ENCODE results near the gene RABGAP1.

Gene RABGAP1

DNA sequence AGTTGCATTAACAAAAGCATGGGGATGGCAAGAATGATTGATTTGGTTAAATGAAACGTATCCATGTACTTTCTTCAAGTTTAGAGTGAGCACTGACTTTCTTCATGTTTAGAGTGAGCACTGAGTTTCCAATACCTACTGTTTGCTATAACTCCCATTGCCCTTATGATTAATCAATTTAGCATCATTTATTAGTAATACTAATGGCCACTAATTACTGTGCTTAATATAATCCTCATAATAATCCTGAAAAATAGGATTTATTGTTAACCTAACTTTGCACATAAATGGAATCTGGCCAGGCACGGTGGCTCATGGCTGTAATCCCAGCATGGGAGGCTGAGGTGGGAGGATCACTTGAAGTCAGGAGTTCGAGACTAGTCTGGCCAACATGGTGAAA is 70.6 kb downstream of the RABGAP1 start:
- no peak for DNase-seq

DNA sequence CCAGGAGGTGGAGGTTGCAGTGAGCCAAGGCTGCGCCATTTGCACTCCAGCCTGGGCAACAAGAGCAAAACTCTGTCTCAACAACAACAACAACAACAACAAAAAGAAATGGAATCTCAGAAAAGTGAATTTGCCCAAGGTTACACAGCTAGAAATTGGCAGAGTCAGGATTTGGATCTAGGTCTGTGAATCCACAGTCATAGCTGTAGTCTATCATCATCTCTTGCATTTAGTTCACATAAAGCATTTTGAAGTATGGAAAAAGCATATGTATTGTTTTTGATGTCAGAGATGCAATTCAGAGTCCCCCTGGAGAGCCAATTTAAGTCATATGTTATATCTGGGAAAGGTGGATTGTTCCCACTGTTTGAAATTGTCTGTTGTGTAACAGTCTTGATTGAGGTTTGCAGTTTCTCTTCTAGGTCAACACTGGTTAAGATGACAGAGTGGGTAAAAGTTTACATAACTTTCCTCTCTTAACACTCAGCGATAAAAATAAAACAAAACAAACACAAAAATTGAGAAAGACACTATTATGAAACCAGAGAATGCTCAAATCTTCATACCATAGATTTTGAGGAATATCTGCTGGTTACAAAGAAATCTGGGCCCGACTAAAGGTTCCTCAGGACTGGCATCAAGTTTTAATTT is 71.2 kb downstream of the RABGAP1 start:
- DNase-seq: no peak

DNA sequence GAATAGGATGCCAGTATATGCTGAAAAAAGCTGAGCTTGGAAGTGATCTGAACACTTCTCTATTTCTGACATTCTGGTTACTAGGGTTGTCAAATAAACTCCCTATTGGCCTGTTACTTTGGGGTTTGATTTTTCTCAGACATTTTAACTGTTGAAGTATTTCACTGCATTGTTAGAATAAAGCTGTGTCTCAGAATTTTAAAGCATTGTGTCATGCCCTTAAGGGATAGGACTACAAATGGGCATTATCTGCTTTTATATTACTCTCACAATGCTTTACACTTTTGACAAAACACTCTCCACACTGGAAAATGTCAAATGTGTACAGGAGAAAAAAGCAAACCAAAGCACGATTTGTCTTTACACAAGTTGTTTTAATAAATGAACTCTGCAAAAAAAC is 75.8 kb downstream of the RABGAP1 start:
- DNase-seq: no peak

DNA sequence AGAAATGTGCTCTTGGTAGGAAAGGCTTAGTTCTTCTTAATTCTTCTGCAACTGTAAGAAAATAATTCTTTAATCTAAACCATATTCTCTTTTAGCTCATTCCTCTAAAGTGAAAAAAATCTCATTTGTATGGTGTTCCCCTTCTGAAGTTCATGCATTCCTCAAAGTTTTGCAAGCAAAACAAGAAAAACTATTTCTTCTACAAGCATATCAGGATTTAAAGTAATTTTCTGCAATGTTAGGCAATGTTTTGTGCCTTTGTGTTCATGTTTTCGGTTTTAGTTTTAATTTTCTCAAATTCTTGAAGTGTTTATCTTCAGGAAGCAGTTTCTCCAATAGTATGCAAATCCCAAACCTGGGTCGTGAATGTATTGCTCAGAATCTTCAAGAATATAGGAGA is 80.0 kb downstream of the RABGAP1 start:
- DNase-seq: no peak

DNA sequence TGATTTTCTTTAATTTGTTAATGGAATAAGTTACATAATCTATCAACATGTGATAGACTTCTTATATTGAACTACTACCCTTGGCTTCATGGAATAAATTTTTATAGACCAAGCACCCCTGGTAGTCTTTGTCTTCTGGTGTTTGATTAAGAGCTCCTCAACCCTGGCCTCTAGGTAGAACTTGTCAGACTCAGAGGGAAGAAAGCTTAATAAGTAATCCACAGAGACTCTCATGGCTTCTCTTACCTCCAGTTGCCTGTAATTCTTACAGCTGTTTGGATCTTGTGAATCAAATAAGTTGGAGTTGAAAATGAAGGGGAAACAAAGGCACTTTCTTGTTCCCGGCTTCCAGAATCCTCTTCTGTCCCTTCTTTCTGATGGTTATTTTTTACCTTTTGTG is 85.6 kb downstream of the RABGAP1 start:
- no peak for DNase-seq

DNA sequence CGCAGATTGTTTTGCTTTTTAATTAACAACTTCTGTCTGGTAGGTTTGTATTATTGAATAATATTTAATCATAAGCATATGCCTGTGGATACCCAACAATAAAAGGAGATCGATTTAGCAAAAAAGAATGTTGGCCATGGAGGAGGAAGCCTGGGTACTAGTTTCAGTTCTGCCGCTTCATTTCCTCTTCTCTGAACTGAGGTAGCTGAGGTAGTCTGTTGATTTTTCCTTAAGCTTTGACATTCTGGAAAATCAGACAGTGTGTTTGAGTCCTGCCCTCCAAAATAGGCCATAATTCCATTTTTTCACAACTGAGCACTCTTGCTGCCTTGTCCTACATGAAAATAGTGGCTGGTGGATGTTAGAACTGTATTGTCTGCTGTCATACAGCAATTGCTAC is 86.7 kb downstream of the RABGAP1 start:
- no peak for DNase-seq

DNA sequence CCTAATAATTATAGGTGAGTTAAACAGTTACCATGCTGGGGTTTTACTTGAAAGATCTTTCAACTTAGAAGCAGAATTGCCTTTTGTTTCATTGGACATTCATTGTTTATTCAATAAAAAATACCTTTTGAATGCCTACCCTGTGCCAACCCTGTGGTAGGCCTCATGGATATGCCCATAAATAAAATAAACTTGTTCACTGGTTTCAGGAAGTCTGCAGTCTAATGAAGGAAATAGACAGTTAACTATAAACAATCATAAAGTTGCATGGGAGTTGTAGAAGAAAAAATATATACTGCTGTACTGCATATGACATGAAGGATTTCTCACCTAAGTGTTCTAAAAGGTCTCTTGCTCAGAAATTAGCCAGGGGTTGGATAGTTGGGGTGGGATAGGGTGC is 87.3 kb downstream of the RABGAP1 start:
- DNase-seq: no peak

DNA sequence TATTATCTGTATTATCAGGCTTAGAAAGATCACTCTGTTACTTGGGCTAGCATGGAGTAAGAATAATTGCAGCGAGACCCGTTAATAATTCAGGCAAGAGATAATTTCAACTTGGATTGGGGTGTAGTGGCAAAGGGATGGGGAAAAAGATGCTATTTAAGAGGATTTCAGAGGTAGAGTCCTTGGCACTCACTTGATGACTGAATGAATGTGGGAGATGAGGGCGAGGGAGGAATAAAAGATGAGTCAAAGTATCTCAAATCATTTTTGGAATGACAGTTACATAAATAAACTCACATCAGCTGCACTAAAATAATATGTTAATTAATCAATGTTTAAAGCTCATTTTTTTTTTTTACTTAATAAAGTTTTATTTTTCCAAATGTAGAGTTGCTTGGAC is 88.2 kb downstream of the RABGAP1 start:
- DNase-seq: no peak

DNA sequence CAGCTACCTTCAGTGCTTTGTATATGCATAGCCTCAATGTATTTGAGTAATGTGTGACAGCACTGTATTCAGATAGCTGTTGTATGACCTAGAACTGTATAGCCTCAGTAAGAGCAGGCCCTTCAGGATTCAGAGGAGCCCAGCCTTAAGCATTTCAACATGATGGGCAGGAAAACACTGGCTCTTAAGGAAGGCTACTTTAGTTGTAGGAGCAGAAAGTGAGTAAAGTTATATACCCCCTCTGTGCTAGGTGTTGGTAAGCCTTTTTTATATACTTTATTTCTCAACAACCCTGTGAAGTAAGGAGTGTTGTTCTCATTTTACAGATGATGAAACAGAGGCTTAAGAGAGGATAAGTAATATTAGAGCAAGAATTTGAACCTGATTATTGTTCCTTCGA is 91.1 kb downstream of the RABGAP1 start:
- DNase-seq: no peak

DNA sequence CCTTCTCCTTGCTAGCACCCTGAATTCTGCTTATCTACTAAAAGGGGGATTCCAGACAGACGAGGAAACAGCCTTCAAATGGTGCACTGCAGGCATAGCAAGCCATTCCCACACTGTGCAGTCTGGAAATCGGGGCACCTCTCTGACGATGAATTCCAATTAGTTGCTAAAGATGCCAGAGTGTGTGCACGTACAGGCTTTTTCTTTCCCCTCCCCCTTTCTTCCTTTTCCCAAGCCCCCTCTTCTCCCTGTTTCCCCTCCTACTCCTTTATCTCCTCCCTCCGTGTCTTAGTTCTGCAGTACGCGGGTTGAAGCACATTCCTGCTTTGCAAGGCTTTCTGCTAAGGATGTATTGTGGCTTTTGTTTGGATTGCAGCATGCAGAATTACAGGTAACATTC is 92.5 kb downstream of the RABGAP1 start, which contains the start of gene GPR21:
Gene GPR21, plus strand, starts transcription at position 316 of the 400 bp plus-strand sequence. CDS start 900 bp downstream, outside the sequence.
- no peak for DNase-seq

DNA sequence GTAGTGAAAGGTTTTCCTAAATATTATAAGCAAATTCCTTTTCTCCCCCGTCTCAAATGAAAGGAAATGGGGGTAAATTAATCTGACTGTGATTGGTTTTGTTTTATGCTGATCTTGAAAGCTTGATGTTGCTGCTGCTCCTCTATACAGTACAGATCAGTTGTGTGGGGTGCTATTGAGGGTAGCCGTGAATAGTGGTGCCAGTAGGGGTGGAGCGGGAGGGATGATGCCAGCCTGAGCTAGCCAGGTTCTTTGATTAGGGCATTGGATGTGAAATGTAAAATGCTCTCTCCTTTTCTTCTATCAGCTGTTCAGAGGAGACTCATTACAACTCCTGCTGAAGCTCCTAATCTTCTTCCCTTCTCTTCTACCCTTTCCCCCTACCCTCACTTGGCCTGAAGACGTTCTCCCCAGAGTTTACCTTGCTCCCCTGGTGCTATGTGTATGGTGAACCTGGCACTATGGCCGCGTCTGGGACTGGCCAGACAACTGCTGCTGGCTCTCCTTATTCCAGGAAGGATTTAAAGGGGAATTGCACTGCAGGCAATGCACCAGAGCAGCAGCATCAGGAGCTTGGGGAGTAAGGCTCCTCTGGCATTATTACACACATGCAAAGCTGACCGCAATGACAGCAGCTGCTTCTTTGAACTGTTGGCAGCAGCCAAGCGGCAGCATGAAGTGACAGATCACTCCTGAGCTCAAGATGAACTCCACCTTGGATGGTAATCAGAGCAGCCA is 93.2 kb downstream of the RABGAP1 start:
- no peak for DNase-seq

DNA sequence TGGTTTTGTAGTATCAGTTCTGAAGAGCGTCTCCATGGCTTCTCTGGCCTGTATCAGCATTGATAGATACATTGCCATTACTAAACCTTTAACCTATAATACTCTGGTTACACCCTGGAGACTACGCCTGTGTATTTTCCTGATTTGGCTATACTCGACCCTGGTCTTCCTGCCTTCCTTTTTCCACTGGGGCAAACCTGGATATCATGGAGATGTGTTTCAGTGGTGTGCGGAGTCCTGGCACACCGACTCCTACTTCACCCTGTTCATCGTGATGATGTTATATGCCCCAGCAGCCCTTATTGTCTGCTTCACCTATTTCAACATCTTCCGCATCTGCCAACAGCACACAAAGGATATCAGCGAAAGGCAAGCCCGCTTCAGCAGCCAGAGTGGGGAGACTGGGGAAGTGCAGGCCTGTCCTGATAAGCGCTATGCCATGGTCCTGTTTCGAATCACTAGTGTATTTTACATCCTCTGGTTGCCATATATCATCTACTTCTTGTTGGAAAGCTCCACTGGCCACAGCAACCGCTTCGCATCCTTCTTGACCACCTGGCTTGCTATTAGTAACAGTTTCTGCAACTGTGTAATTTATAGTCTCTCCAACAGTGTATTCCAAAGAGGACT is 94.2 kb downstream of the RABGAP1 start:
- no peak for DNase-seq

DNA sequence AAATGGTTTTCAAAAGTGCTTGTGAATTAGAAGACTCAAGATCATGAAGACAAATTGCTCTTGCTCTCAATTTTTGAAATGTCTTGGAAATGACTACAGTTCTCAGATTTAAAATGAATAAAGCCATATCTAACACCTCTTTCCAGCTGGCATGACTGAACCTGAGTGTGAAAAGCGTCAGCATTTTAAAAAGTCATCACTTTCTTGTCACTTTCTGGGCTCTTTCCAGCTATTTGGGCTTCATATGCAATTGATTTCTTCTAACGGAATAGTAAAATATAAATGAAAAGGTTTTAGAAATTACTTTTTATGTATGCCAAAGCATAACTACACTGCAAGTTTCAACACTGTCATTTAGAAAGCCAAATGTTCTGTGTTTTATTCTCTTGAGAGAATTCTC is 95.0 kb downstream of the RABGAP1 start:
- DNase-seq: no peak

DNA sequence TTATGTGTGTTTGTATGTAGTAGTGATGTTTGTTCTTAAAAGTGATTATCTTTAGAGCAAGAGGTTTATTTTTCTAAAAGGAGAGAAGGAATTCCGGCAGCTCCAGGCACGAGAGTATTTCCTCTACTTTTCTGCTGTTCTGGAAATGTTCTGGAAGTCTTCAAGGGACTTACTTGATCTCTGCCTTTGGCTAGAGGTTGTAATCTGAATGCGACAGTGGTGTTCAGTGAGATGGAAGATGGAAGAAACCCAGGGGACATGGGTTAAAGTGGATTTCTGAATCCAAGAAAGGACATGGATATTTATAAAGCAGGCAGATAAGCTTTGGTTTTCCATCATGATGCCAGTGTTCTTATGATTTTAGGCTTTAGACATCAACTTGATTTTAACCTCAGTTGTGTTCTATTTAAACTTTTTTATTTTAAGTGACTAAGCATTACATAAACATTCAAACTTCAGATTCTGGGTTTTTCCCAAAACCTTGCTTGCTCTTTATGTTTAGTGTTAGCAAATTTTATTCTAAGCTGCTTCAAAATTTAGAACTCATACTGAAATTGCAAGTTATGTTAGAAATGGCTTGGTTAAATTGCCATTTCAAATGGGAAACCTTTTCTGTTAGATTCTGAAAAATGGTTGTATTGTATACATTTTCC is 96.2 kb downstream of the RABGAP1 start:
- no peak for DNase-seq

DNA sequence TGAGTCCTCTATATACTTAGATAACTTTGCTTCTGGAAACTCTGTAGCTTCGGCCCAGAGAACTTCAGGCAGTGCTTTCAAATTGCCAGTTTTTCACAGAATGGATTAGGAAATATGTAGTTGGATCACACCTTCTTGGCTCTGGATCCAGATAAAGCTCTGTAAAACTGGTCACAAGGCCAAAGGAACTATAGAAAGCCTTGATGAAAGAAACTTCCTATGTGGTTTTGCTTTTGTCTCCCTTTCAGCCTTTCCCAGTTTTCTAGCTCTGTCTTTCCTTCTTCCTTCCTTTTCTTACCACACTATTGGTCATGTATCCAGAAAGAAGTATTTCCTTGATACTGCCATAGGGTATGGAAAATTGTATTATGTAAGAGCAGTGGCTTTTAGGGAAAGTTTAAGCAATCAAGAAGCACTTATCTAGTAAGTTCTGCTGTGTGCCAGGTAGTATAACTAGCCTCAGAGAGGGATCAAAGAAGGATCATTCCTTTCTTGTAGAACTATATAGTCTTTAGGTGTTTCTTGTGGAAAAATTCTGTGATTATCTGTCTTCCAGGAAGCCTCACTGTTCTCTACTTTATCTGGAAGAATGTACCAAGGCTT is 98.9 kb downstream of the RABGAP1 start:
- no peak for DNase-seq

DNA sequence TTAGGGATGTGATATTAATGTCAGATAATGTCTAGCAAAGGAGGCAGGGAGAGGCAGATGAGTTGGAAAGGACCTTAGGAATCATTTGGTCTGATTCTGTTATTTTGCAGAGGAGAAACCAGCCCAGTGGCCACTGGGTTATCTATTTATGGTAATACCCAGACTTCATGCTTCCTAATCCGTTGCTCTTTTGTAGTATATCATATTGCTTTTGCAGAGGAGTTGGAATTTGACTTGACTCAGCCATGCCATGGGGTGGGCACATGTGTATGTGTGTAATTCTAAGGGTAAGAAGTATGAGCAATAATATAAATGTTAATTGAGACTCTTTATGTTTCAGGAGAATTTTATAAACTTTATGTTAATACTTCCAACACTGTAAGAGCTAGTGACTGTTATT is 100.0 kb downstream of the RABGAP1 start:
- no peak for DNase-seq

DNA sequence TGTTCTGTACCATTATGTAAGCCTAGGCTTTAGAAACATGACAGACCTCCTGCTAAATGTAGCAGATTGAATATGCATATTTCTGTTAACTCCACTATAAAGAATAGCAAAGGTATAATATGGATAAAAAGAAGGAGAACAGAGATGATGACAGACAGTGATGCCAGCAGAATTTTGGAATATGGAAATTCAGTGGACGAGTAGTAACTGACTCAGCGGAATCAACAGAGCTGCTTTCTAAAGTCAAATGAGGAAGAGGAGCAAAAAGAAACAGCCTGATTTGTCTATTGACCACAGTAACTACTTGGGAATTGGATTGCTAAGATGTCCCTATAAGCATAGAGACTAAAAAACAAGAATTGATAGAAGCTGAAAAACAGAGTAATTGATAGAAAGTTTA is 100.7 kb downstream of the RABGAP1 start:
- DNase-seq: no peak

DNA sequence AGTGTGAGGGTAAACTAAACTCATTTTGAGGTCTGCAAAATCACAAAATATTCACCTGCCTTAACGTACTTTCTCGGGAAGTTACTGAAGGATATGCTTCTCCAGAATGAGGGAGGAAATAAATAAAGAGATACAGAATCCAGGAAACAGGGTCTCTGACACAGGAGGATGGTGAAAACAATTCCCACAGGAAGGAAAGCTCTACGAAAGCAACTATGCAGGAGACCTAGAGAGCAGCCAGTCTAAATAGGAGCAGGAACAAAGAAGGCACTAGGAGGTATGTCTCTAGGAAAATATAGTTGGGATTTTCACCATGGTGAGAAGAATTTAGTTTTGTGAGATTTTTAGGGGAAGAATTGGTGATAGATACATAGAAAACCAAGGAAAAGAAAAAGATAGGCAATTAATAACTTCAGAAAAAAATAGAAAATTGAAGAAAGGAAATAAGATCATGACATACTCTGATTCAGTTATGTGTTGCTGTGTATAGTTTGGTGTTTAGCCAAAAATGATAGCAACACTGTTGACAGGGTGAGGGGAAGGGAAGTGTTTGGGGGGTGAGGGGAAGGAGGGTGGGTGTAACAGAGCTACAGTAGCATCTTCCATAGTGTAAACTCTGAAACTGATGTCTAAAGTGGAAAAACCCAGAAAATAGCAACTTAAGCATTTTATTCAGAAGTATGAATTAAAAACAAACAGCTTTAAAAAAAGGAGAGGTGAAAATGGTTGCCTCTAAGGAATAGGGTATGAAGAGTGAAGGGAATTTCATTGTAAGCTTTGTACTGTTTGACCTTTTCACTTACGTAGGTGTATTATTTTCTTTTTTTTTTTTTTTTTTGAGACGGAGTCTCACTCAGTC is 102.5 kb downstream of the RABGAP1 start:
- no peak for DNase-seq

DNA sequence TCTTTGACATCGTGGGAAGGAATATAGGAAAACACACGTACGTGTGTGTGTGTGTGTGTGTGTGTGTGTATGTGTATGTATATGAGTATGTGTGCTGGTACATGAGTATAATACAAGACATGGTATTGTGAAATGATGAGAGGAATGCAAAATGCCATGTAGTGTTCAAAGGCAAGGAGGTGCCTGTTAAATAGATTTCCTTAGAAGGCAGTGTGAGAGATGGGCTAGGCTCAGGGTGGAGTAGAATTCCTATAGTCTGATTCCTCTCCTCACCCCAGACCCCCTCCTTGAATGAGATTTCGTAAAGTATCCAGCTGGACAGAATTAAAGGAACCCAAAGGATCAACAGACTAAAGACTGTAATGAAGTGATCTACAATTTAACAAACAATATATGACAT is 103.8 kb downstream of the RABGAP1 start:
- DNase-seq: no peak

DNA sequence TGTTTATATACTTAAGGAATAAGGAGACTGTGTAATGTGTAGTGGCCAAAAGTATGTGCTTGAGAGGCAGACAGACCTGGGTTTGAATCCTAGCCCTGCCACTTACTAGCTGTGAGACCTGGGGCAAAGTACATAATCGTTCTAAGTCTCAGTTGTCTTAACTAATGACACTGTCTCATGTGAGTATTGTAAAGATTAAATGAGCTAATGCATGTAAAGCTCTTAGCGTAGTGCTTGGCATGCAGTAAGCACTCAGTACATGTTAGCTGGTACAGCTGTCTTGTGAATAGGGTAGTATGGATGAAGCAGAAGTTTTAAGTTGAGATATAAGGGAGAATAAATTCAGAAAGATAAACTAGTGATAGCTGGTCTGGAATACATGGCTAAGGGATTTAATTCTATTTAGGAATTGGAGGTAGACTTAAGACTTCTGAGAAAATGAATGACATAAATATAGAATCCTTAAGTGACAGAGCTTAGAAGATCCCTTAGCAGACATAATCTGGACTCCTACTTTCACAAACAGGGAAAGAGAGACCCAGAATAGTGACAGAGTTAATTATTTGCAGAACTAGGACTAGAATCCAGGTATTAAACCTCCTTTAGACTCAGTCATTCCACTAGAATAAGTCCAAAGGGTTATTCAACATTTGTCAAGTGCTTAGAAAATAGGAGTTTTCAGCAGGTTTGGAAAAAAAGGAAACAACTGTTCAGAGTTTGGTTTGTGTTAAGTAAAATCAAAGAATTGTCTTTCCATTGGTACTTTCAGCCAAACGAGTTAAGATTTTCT is 105.8 kb downstream of the RABGAP1 start:
- no peak for DNase-seq

DNA sequence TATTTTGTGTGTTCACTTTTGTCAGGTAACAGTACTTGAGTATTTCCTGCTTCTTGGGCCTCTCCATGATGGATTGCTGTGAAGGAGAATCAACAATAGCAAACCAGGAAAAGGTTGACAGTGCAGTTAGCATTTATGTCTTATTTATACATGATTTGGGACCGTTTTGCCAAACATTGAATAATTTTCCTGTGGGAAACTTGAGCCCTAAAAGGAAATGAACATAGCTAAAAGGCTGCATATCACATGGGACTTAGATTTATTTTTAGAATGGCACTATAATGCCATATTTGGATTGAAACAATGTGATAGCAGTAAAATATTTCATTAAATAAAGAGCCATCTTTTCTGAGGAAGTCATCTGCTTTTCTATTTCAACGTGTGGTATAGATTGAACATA is 107.9 kb downstream of the RABGAP1 start:
- DNase-seq: no peak

Measured in NCI-H1436 (cell line).